Measurements from ENCODE around the gene PANK4. TPM values are rescaled to one million over a fixed set of nuclear protein-coding genes. Genes with fewer than 3 reads are reported as not detected.

Gene PANK4
- polyA plus RNA-seq, 2 of the 4 experiments (the other 2 are of a cell fraction): 8.1 to 13.8 TPM

- Histone ChIP-seq H3K4me3 (no peak overlapping the region), H3K4me1 (no peaks in the 10 kb centered on the region), H3K4me2 (no peak overlapping the region), H3K27ac (no peak overlapping the region), H3K9me3 (no peaks in the 10 kb centered on the region)
- CTCF ChIA-PET: no interaction called here
- WGBS (ENCODE audit: missing lambda C conversion rate): 79% methylated on average over 11 of the region's 34 CpGs
- ATAC-seq (no peak), DNase-seq (ENCODE audit: low read depth in 1 of 2, low spot score in 1 of 2) (no peak), FAIRE-seq (no peak)
- POLR2A ChIA-PET: no interaction called here
- no peak for TF ChIP-seq POLR2AphosphoS2 (conservative IDR thresholded peaks at IDR 0.05; ENCODE audit: low read length)
- TF ChIP-seq PBX3 (IDR thresholded peaks at IDR 0.05): no peak
- no peak for TF ChIP-seq FOXS1 (CRISPR knock-in tag; IDR thresholded peaks at IDR 0.05)
- no peak for TF ChIP-seq FOSL2 (IDR thresholded peaks at IDR 0.05)
- no peak for TF ChIP-seq FOSL2 (CRISPR knock-in tag; IDR thresholded peaks at IDR 0.05)
- TF ChIP-seq BHLHE40 (IDR thresholded peaks at IDR 0.05; ENCODE audit: low read depth, low read length): no peak
- no peak for TF ChIP-seq REST (IDR thresholded peaks at IDR 0.05)
- TF ChIP-seq TP53 (CRISPR knock-in tag; IDR thresholded peaks at IDR 0.05): no peak
- TF ChIP-seq SREBF2 (IDR thresholded peaks at IDR 0.05): no peak
- TF ChIP-seq ZNF302 (CRISPR knock-in tag; IDR thresholded peaks at IDR 0.05): no peak
- no peak for TF ChIP-seq ESRRA (IDR thresholded peaks at IDR 0.05; ENCODE audit: borderline replicate concordance, low read length)
- no peak for TF ChIP-seq HES2 (IDR thresholded peaks at IDR 0.05)
- TF ChIP-seq HMGXB4 (CRISPR knock-in tag; IDR thresholded peaks at IDR 0.05; ENCODE audit: borderline replicate concordance): no peak
- TF ChIP-seq RFX5 (IDR thresholded peaks at IDR 0.05): no peak
- no peak for TF ChIP-seq NPAS2 (CRISPR knock-in tag; IDR thresholded peaks at IDR 0.05; ENCODE audit: borderline replicate concordance)
- no peak for TF ChIP-seq POLR2A (IDR thresholded peaks at IDR 0.05; ENCODE audit: low read length)
- no peak for TF ChIP-seq CHD2 (IDR thresholded peaks at IDR 0.05; ENCODE audit: low read length, partially characterized antibody)
These were observed 24.2 kb downstream of the PANK4 start for GRCh38 chr1:2502210-2502609.

- POLR2A ChIA-PET: no interaction called here
- ATAC-seq: no peak
- FAIRE-seq: no peak
These were observed 24.6 kb downstream of the PANK4 start for GRCh38 chr1:2501820-2502119.

More at GRCh38 chr1:2501820-2502119, 24.6 kb downstream of the PANK4 start:
- WGBS (ENCODE audit: missing lambda C conversion rate): no CpG with 5 or more reads among the region's 7 CpGs
- TF ChIP-seq ATOH8 (CRISPR knock-in tag; IDR thresholded peaks at IDR 0.05; ENCODE audit: low read depth): no peak
- no peak for TF ChIP-seq RARB (CRISPR knock-in tag; IDR thresholded peaks at IDR 0.05)
- TF ChIP-seq E2F6 (IDR thresholded peaks at IDR 0.05; ENCODE audit: borderline replicate concordance, low read depth): no peak
- no peak for TF ChIP-seq NPAS2 (CRISPR knock-in tag; IDR thresholded peaks at IDR 0.05; ENCODE audit: borderline replicate concordance)
- no peak for TF ChIP-seq USF2 (IDR thresholded peaks at IDR 0.05)
- TF ChIP-seq SMC3 (IDR thresholded peaks at IDR 0.05): no peak
- no peak for TF ChIP-seq MAX (IDR thresholded peaks at IDR 0.05)
- no peak for TF ChIP-seq SREBF2 (IDR thresholded peaks at IDR 0.05)
- TF ChIP-seq ELK1 (IDR thresholded peaks at IDR 0.05; ENCODE audit: low read depth, low read length): no peak
- no peak for TF ChIP-seq POLR2A (IDR thresholded peaks at IDR 0.05; ENCODE audit: low read length)
- TF ChIP-seq RNF2 (IDR thresholded peaks at IDR 0.05; ENCODE audit: borderline replicate concordance, low read depth): no peak
- no peak for TF ChIP-seq NR3C1 (IDR thresholded peaks at IDR 0.05)
- TF ChIP-seq EP300 (IDR thresholded peaks at IDR 0.05): no peak
- TF ChIP-seq HDAC2 (IDR thresholded peaks at IDR 0.05): no peak
- Histone ChIP-seq H3K4me2 (no peak overlapping the region), H3K27ac (no peak overlapping the region), H3K4me1 (no peaks in the 10 kb centered on the region), H3K4me3 (no peak overlapping the region), H3K9me3 (no peaks in the 10 kb centered on the region)
- CTCF ChIA-PET: no interaction called here
- DNase-seq (ENCODE audit: low read depth in 1 of 2, low spot score in 1 of 2): no peak

All from A549 (cell line).